ENCODE data around the gene HERPUD1. TPM values are rescaled to one million over a fixed set of nuclear protein-coding genes. Genes with fewer than 3 reads are reported as not detected.
"Not testable (repeated sequence)": the region's sequence is repeated elsewhere in the genome, so short reads cannot be mapped to it uniquely, and the experiment has no call there.

The HERPUD1 gene
- total RNA-seq, 1 experiment from 2014 or later: 30.8 TPM

- TF ChIP-seq ZNF317 (CRISPR knock-in tag; IDR thresholded peaks at IDR 0.05; ENCODE audit: borderline replicate concordance, low read depth): no peak
Measured at GRCh38 chr16:56883586-56883985, 48.4 kb upstream of the HERPUD1 start (continued).

DNA sequence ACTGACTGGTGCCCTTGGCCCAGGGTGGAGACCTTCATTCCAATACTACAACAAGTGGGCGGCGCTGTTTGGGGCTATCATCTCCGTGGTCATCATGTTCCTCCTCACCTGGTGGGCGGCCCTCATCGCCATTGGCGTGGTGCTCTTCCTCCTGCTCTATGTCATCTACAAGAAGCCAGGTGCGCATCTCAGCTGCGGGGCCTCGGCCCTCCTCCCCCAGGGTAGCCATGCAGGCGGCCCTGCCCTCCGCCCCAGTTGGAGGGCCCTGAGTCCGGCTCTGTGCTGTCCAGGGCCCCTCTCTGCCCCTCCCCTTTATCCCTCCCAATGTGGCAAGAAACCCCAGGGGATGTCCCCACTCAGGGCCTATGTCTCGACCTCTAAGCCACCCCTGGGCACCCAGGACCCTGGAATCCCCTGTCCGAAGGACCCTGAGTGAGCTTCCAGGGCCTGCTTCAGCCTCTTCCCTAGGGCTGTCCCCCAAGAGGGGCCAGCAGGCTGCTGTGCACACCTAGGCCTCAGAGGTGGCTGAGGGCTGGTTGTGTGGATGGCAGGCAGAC is 47.8 kb upstream of the HERPUD1 start:
- Mint-ChIP-seq H3K27ac (no peak overlapping the region), H3K4me3 (no peak overlapping the region), H3K36me3 (peaks cover 12% of the 10 kb centered on the region), H3K4me1 (no peaks in the 10 kb centered on the region), H3K27me3 (ENCODE audit: low read depth) (no peaks in the 10 kb centered on the region; the same call in 1 of the 2 replicates), H3K9me3 (peaks cover 13% of the 10 kb centered on the region)
- ATAC-seq: no peak
- ChIA-PET CTCF (no interaction called here), POLR2A (no interaction called here)
- TF ChIP-seq MYBL2 (CRISPR knock-in tag; IDR thresholded peaks at IDR 0.05) (no peak), FOXK1 (CRISPR knock-in tag; IDR thresholded peaks at IDR 0.05) (no peak), CREM (CRISPR knock-in tag; IDR thresholded peaks at IDR 0.05) (no peak), GABPB1 (CRISPR knock-in tag; IDR thresholded peaks at IDR 0.05) (no peak), KAT7 (CRISPR knock-in tag; IDR thresholded peaks at IDR 0.05; ENCODE audit: borderline replicate concordance) (no peak), ZNF263 (CRISPR knock-in tag; IDR thresholded peaks at IDR 0.05; ENCODE audit: low read depth) (no peak), ESRRA (CRISPR knock-in tag; IDR thresholded peaks at IDR 0.05; ENCODE audit: borderline replicate concordance) (no peak), EMX1 (CRISPR knock-in tag; IDR thresholded peaks at IDR 0.05) (no peak)
- TF ChIP-seq, protein P1, sequence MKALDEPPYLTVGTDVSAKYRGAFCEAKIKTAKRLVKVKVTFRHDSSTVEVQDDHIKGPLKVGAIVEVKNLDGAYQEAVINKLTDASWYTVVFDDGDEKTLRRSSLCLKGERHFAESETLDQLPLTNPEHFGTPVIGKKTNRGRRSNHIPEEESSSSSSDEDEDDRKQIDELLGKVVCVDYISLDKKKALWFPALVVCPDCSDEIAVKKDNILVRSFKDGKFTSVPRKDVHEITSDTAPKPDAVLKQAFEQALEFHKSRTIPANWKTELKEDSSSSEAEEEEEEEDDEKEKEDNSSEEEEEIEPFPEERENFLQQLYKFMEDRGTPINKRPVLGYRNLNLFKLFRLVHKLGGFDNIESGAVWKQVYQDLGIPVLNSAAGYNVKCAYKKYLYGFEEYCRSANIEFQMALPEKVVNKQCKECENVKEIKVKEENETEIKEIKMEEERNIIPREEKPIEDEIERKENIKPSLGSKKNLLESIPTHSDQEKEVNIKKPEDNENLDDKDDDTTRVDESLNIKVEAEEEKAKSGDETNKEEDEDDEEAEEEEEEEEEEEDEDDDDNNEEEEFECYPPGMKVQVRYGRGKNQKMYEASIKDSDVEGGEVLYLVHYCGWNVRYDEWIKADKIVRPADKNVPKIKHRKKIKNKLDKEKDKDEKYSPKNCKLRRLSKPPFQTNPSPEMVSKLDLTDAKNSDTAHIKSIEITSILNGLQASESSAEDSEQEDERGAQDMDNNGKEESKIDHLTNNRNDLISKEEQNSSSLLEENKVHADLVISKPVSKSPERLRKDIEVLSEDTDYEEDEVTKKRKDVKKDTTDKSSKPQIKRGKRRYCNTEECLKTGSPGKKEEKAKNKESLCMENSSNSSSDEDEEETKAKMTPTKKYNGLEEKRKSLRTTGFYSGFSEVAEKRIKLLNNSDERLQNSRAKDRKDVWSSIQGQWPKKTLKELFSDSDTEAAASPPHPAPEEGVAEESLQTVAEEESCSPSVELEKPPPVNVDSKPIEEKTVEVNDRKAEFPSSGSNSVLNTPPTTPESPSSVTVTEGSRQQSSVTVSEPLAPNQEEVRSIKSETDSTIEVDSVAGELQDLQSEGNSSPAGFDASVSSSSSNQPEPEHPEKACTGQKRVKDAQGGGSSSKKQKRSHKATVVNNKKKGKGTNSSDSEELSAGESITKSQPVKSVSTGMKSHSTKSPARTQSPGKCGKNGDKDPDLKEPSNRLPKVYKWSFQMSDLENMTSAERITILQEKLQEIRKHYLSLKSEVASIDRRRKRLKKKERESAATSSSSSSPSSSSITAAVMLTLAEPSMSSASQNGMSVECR (CRISPR knock-in tag; IDR thresholded peaks at IDR 0.05; ENCODE audit: borderline replicate concordance): no peak
- TF ChIP-seq, protein P2, sequence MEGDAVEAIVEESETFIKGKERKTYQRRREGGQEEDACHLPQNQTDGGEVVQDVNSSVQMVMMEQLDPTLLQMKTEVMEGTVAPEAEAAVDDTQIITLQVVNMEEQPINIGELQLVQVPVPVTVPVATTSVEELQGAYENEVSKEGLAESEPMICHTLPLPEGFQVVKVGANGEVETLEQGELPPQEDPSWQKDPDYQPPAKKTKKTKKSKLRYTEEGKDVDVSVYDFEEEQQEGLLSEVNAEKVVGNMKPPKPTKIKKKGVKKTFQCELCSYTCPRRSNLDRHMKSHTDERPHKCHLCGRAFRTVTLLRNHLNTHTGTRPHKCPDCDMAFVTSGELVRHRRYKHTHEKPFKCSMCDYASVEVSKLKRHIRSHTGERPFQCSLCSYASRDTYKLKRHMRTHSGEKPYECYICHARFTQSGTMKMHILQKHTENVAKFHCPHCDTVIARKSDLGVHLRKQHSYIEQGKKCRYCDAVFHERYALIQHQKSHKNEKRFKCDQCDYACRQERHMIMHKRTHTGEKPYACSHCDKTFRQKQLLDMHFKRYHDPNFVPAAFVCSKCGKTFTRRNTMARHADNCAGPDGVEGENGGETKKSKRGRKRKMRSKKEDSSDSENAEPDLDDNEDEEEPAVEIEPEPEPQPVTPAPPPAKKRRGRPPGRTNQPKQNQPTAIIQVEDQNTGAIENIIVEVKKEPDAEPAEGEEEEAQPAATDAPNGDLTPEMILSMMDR (IDR thresholded peaks at IDR 0.05): no peak
- TF ChIP-seq, protein P3, sequence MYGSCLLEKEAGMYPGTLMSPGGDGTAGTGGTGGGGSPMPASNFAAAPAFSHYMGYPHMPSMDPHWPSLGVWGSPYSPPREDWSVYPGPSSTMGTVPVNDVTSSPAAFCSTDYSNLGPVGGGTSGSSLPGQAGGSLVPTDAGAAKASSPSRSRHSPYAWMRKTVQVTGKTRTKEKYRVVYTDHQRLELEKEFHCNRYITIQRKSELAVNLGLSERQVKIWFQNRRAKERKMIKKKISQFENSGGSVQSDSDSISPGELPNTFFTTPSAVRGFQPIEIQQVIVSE (CRISPR knock-in tag; IDR thresholded peaks at IDR 0.05; ENCODE audit: borderline replicate concordance): no peak
- no peak for DNase-seq (ENCODE audit: low spot score)

GRCh38 chr16:56884929-56885328 is 47.0 kb upstream of the HERPUD1 start:
- H3K27me3 Mint-ChIP-seq (ENCODE audit: low read depth); POLR2A ChIA-PET; ATAC-seq; CTCF ChIA-PET; H3K4me3 Mint-ChIP-seq; DNase-seq (ENCODE audit: low spot score); H3K4me1 Mint-ChIP-seq; H3K27ac Mint-ChIP-seq: not testable (repeated sequence)
- Mint-ChIP-seq H3K36me3 (peaks cover 12% of the 10 kb centered on the region), H3K9me3 (peaks cover 13% of the 10 kb centered on the region)

GRCh38 chr16:56885446-56886162 is 46.3 kb upstream of the HERPUD1 start:
- Mint-ChIP-seq H3K27ac (no peak overlapping the region), H3K36me3 (peaks cover 12% of the 10 kb centered on the region), H3K9me3 (peaks cover 13% of the 10 kb centered on the region), H3K4me1 (no peaks in the 10 kb centered on the region), H3K27me3 (ENCODE audit: low read depth) (no peaks in the 10 kb centered on the region; the same call in 1 of the 2 replicates), H3K4me3 (no peak overlapping the region)
- ATAC-seq: no peak
- DNase-seq (ENCODE audit: low spot score): no peak
- ChIA-PET POLR2A (no interaction called here), CTCF (no interaction called here)
- no peak for TF ChIP-seq NFYB (CRISPR knock-in tag; conservative IDR thresholded peaks at IDR 0.05; ENCODE audit: low read depth)
- no peak for TF ChIP-seq ZNF416 (CRISPR knock-in tag; IDR thresholded peaks at IDR 0.05)
- no peak for TF ChIP-seq JUN (CRISPR knock-in tag; IDR thresholded peaks at IDR 0.05)
- TF ChIP-seq EMX1 (CRISPR knock-in tag; IDR thresholded peaks at IDR 0.05): no peak
- no peak for TF ChIP-seq ZNF396 (CRISPR knock-in tag; IDR thresholded peaks at IDR 0.05; ENCODE audit: borderline replicate concordance)
- TF ChIP-seq ZNF532 (CRISPR knock-in tag; IDR thresholded peaks at IDR 0.05; ENCODE audit: borderline replicate concordance): no peak
- no peak for TF ChIP-seq SOX15 (CRISPR knock-in tag; IDR thresholded peaks at IDR 0.05)

Data from WTC11 (cell line).